GM15510 (cell line): ENCODE measurements around the gene MKNK2.
A peak's percentile ranks its signal among the peaks of the same experiment; 100 is the strongest.

Source experiments
- POLR2A ChIP-seq: IDR thresholded peaks from 3 replicates; pipeline ENCODE4 v1.6.1; 2011; ENCODE audit warnings: borderline replicate concordance; ENCODE audit not compliant: insufficient read length; ENCODE audit errors: extremely low read depth

Gene MKNK2

DNA sequence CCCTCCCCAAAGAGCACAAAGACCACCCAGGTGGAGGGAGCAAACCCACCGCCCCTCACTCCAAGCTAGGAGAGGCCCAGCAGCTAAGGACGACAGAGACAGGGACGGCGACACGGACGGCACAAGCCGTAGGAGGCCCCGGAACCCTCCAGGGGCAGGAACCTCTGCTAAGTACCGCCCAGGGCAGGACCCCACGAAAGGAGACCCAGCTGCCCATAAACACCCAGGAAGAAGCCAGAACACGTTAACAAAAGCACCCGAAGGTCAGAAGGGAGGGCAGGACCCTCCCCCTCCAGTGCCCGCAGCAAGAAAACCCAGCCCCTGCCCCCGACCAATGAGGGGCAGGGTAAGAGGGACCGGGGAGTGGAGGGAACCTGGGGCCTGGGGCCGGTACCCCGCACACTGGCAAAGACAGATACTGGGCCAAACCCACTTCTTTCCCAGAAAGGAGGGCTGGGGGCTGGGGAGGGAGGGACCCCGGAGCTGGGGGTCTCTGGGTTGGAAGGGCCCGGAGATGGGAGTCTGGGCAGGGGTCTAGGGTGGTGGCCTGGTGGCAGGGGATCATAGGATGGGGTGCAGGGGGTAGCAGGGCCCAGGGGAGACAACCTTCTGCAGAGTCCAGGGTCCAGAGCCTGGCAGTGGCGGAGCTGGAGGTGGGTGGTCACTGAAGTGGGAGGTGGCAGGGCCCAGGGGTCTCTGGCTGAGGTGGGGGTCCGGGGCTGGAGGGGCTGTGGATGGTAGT lies 37.9 kb downstream of the MKNK2 start:
- TF ChIP-seq POLR2A, result no peak

DNA sequence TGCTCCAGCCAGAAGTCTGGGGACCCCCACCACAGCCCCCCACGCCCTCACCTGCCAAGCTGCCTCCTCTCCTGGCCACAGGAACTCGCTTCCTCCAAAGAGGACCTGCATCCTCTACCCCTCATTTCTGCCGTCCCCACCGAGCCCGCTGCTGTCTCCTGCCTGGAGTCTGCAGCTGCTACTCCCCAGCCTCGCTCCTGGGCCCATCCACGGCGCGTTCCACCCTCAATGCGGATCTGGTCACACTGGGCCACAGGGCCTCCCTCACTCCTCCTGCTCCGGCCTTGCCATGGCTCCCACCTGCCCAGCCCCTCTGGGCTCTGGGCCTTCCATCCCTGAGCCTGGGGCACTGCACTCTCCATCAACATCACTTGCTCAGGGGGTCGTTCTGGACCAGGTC lies 39.9 kb downstream of the MKNK2 start:
- no peak for TF ChIP-seq POLR2A

DNA sequence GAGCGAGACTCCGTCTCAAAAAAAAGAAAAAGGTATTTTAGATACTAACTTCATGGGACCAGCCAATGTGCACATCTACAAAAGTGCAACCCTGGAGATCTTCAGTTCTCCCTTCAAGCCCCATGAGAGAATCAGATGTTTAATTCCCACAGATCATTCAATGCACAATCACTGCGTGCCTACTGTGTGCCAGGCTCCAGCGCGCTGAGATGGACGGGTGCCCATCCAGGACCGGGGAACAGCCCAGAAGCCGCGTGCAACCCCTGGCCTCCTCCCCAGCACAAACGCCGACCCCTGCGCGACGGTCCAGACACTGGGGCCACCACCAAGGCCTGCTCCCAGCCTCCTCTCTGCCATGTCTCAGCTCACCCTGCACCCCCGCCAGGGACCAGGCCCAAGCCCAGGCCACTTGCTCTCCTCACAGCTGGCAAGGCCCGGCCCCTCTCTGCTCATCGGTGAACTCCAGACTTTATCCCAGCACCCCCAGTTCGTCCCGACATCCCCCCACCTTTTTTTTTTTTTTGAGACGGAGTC lies 40.8 kb downstream of the MKNK2 start:
- TF ChIP-seq POLR2A, result no peak

DNA sequence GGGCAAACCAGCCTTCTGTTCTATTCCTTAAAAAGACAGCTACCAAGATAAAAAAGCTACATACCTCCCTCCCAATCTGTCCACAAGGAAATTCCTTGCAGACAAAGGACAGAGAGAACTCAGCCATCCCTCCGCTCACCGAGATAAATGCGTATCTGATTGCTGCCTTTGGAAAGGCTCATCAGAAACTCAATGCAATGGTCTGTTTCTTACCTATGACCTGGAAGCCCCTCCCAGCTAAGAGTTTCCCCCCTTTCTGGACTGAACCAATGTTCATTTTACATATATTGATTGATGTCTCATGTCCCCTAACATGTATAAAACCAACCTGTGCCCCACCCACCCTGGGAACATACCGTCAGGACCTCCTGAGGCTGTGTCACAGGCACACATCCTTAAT lies 47.2 kb downstream of the MKNK2 start:
- no peak for TF ChIP-seq POLR2A

DNA sequence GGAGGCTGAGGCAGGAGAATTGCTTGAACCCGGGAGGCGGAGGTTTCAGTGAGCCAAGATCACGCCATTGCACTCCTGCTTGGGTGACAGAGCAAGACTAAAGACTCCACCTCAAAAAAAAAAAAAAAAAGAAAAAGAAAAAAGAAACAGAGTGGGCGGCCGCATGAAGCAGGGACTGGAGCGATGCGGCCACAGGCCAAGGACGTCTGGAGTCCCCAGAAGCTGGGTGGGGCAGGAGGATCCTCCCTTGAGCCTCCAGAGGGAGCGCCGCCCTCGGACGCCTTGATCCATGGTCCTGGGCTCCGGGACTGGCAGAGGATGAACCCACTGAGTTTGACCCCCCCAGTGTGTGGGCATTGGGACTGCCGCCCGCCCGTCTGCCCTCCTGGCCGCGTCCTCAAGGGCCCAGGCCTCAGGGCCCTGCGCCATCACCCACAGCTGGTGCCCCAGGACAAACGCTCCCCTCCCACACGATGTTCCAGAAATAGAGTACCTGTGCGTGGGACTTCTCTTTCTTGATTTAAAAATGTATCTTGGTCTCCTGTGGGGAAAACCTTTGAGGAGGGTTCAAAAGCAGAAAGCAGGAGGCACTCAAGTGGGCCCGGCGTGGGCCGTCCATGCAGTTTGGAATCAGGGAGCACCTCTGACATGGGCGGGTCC lies 51.1 kb downstream of the MKNK2 start:
- no peak for TF ChIP-seq POLR2A

DNA sequence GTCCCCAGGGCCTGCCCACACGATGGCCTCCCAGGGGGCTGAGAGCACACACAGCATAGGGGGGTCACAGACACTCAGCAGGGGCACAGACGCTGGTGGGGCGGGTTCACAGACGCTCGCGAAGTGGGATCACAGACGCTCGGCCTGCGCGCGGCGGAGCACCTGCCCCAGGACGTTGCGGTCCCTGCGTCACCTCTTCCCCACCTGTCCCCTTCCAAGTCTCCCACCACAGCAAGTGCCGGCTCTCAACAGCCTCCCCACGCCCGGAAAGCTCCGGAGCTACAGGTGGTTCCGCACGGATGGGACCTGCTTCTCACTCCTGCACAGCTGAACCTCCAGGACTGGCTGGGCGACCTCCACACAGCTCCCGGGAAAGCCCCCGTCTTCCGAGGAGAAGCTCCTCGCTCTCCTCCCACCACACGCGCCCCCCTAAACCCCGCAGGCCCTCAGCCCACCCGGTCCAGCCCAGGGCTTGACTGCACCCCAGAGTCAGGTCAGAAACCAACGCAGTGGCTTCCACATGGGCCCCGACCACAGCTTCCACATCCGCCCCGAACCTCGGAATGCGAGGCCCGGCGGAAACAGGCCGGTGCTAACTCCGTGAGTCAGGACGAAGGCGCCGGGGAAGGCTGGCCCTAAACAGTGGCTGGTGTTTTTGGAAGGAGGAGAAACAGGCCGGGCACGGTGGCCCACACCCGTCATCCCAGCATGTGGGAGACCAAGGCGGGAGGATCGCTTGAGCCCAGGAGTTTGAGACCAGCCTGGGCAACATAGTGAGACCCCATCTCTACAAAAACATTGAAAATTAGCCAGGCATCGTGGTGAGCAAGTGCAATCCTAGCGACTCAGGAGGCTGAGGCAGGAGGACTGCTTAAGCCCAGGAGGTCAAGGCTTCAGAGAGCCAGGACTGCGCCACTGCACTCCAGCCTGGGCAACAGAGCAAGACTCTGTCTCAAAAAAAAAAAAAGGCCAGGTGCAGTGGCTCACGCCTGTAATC lies 52.0 kb downstream of the MKNK2 start:
- no peak for TF ChIP-seq POLR2A

DNA sequence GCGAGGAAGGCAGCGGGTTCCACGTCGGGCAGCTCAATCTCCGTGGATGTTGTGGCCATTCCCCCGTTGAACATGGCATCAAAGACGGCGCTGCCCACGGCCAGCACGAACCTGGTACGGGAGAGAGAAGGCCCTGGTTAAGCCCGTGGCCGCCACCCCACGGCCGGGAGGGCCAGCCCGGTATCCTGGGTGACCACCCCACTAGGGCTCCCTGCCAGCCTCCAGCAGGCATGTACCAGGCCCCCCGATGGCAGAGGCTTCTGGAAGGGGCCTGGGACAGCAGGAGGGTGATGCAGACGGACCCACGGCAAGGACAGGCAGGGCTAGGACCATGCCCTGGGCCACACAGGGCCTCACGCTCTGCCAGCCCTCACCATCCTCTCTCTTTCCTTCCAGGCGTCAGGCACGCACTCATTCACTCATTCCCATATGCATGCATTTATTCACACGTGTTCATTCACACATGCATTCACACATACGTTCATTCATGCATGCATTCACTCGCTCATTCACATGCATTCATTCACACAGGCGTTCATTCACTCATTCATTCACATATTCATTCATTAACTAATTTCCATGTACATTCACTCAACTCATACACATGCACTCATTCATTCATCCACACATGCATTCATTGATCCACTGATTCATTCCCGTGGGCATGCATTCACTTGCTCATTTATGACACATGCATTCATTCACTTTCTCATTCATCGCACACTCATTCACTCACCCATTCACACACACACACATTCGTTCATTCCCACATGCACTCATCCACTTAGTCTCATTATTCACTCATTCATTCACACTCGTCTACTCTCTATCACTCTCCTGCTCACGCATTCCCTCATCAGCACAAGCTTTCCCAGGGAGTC lies 53.5 kb downstream of the MKNK2 start:
- TF ChIP-seq POLR2A, result no peak

DNA sequence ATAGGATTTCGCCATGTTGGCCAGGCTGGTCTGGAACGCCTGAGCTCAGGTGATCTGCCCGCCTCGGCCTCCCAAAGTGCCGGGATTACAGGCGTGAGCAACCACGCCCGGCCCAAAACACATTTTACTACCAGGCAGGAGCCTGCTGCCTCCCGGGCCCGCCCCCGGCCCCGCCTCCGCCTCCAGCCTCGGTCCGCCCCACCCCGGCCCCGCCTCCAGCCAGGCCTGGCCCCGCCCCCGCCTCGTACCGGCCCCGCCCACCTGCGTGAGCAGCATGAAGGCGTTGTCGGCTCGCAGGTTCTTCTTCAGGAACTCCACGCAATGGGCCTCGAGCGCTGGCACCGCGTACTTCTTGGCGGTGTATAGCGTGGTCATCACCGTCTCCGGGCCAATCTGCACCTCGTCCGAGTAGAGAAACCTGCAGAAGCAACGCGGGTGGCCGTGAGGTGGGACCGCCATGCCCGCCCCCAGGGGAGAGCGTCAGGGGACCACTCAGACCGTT lies 58.2 kb downstream of the MKNK2 start:
- TF ChIP-seq POLR2A, result no peak

DNA sequence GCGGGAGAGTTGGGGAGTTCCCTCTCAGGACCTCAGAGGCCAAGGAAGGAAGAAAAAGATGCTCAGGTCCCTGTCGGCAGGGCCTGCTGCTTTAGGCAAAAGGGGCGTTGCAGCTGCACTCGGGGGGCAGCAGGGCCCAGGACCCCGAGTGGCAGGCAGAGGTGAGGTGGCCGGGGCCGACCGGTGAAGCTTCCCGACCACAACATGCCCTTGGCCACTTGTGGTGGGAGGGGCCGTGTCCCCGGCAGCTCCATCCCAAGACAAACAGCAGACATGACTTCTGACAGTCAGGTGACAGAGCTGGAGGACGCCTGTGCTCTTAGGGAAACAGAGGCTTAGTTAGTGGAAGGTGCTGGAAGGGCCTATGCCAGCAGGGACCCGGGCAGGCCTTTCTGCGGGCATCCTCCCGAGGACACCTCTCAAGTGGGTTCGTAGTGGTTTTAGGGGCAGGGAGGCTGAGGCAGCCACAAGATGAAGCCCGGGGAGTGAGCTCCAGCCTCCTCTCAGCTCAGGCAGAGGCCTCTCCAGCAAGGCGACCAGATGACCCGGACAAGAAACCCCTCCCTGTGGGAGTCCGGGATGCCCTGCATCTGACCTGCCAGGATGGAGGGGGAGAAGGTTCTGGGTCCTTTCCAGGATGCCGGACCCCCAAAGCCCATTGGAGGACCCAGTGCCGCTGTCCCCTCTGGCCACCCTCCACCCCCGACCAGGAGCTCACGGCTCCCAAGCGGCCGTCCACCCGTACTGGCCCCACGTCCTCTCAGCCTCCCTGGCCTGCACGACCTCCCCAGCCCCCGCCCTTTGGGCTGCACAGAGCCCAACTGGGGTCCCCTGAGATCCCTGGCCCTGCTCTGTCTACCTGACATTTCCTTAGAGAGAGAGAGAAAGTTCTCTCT lies 59.8 kb downstream of the MKNK2 start:
- no peak for TF ChIP-seq POLR2A

DNA sequence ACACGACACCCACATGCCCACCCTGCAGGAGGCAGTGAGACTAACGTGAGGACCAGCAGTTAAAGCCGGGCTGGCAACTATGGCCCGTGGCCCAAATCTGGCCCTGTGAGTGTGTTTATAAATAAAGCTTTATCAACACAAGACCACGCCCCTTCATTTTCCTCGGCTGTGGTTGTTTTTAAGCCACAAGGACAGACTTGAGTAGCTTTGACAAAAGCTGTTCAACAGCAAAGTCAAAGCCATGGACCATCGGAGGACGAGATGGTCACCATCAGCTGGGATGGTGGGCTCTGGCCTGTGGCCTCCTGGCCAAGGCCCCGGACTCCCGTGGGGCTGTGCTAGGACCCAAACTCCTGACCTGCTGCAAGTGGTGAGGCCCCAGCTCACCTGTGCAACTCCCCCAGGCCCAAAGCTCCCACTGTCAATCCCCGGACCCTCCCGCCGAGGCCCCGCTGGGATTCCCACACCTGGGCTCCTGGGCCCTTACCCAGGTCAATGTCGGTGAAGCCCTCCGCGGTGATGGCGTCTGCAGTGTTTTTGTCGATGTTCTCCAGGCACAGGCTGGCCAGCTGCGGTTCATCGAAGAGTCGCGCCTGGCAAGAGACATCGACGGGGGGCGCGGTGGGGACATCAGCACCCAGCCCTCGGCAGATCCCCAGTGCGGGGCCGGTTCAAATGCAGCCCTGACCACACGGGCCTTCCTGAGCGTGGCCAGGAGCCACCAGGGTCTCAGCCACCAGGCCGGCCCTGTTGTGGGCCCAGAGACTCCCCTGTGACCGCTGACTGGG lies 60.6 kb downstream of the MKNK2 start:
- peak; percentile 7 for TF ChIP-seq POLR2A

DNA sequence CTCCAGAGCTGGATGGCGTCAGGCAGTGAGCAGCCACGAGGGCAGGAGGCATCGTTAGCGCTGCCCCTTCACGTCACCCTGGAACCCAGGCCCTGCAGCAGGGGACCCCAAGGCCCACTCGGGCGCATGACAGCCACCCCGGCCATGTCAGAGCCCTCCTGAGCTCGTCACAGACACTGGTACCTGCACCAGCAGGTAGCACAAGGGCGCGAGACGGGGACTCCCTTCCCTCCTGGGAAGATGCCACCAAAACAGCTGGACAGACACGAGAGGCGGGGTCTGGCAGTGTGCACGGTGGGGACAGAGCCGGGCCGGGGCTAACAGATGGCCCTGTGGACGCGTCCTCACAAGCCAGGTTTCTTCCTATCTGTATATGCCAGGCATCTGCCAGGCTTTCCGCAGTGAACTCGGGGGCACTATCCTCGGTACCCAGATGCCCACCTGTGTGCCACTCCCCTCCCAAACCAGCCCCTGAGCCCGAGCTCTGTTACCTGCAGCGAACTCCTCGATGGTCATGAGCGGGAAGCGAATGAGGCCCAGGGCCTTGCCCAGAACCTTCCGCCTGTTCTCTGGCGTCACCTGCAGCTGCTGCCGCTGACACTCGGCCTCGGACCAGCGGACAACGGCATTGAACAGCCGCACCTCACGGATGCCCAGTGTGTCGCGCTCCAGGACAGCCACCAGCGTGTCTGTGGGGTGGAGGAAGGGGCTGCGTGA lies 61.4 kb downstream of the MKNK2 start:
- no peak for TF ChIP-seq POLR2A
